ENCODE results near the gene CERS4. TPM values are rescaled to one million over a fixed set of nuclear protein-coding genes. Genes with fewer than 3 reads are reported as not detected.

The CERS4 gene
- total RNA-seq, 1 experiment from 2014 or later, result 7.0 TPM

GRCh38 chr19:8311461-8312260 lies 102.5 kb downstream of the CERS4 start:
- no peak for DNase-seq (ENCODE audit: extremely low read depth, low read depth)

Other genes with a start within 250 kb of the CERS4 start
- gene ELAVL1, start 203.7 kb upstream of the CERS4 start, total RNA-seq (2014; rRNA removed; shearing (Covaris generic)), result 24.9 and 29.3 TPM in 2 replicates
- gene CCL25, start 156.6 kb upstream of the CERS4 start, total RNA-seq (2014; rRNA removed; shearing (Covaris generic)), result not detected in 2 replicates
- gene FBN3, start 59.8 kb upstream of the CERS4 start, total RNA-seq (2014; rRNA removed; shearing (Covaris generic)), result under 0.01 TPM in 1 of 2 replicates, not detected in the other
- 88.0 and 112 TPM in 2 replicates for gene CD320, start 99.0 kb downstream of the CERS4 start, total RNA-seq (2014; rRNA removed; shearing (Covaris generic))
- 65.7 and 78.1 TPM in 2 replicates for gene NDUFA7, start 112.0 kb downstream of the CERS4 start, total RNA-seq (2014; rRNA removed; shearing (Covaris generic))
- gene RPS28, start 112.1 kb downstream of the CERS4 start, total RNA-seq (2014; rRNA removed; shearing (Covaris generic)), result 623 and 769 TPM in 2 replicates
- gene KANK3, start 133.9 kb downstream of the CERS4 start, total RNA-seq (2014; rRNA removed; shearing (Covaris generic)), result 1.6 and 1.8 TPM in 2 replicates
- gene ANGPTL4, start 154.8 kb downstream of the CERS4 start, total RNA-seq (2014; rRNA removed; shearing (Covaris generic)), result 42.5 and 43.0 TPM in 2 replicates
- 11.7 and 15.4 TPM in 2 replicates for gene RAB11B, start 181.0 kb downstream of the CERS4 start, total RNA-seq (2014; rRNA removed; shearing (Covaris generic))
- 13.0 and 15.6 TPM in 2 replicates for gene MARCHF2, start 203.9 kb downstream of the CERS4 start, total RNA-seq (2014; rRNA removed; shearing (Covaris generic))
- gene HNRNPM, start 235.6 kb downstream of the CERS4 start, total RNA-seq (2014; rRNA removed; shearing (Covaris generic)), result 50.8 and 69.7 TPM in 2 replicates

All from NCI-H460 (cell line).